Subcutaneous adipose tissue (tissue), 4 donors: ENCODE measurements around the gene ABCG1. TPM values are rescaled to one million over a fixed set of nuclear protein-coding genes. Genes with fewer than 3 reads are reported as not detected.

Experiments used
- total RNA-seq, 4 donors: library from RNA; depleted of rRNA; stranded (reverse); fragments of >200 nt; gene quantifications; one replicate each; pipeline ENCODE4 v1.1.0, GENCODE V29; 2016
- TF ChIP-seq, protein P1 (sequence below): fragments of 450-650 bp; IDR thresholded peaks from one replicate; pipeline ENCODE4 v1.5.1; 2016; ENCODE audit warnings: low read depth, mild to moderate bottlenecking, control low read depth, antibody characterized with exemption, moderate library complexity

ABCG1 gene
- total RNA-seq, 4 donors from 2014 or later, result 8.6 to 34.7 (median 15.8) TPM

DNA sequence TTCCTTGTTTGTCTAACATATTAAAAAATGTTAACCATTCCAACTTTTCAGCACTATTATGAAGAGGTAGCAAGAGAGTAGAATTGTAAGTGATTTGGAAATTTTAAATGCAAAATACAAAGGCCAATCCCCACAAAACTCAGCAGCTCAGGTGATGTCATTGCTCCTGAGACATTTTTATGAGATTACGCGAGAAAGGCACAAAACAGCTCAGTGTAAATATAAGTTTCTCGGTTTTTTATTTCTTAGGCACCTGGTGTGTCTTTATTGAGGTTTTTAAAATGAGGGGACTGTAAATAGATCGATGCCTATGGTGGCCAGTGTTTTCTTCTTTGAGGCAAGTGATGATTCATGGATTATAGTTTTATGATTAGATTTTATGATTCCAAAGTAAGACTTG lies 6.1 kb downstream of the ABCG1 start:
- TF ChIP-seq, protein P1, sequence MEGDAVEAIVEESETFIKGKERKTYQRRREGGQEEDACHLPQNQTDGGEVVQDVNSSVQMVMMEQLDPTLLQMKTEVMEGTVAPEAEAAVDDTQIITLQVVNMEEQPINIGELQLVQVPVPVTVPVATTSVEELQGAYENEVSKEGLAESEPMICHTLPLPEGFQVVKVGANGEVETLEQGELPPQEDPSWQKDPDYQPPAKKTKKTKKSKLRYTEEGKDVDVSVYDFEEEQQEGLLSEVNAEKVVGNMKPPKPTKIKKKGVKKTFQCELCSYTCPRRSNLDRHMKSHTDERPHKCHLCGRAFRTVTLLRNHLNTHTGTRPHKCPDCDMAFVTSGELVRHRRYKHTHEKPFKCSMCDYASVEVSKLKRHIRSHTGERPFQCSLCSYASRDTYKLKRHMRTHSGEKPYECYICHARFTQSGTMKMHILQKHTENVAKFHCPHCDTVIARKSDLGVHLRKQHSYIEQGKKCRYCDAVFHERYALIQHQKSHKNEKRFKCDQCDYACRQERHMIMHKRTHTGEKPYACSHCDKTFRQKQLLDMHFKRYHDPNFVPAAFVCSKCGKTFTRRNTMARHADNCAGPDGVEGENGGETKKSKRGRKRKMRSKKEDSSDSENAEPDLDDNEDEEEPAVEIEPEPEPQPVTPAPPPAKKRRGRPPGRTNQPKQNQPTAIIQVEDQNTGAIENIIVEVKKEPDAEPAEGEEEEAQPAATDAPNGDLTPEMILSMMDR, result no peak

- TF ChIP-seq, protein P1, result no peak
These were observed 6.7 kb downstream of the ABCG1 start for GRCh38 chr21:42225571-42226155.

DNA sequence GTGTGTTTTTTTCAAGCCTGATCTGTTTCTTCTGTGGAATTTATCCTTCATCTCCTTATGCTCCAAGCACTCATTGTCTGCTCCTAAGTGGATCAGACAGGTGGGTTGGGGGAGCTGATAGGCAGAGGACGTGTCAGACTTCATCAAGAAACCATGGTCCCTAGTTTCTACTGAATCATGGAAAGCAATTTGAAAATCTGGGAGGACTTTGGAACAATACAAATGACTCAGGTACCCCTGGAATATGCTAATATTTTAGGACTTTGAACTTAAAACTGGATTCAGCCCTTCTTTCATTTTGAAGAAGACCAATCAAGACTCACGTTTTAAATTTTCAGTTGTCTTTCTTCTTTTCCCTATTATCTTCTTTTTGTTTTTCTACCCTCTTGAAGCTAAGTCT lies 7.7 kb downstream of the ABCG1 start:
- TF ChIP-seq, protein P1, result no peak

DNA sequence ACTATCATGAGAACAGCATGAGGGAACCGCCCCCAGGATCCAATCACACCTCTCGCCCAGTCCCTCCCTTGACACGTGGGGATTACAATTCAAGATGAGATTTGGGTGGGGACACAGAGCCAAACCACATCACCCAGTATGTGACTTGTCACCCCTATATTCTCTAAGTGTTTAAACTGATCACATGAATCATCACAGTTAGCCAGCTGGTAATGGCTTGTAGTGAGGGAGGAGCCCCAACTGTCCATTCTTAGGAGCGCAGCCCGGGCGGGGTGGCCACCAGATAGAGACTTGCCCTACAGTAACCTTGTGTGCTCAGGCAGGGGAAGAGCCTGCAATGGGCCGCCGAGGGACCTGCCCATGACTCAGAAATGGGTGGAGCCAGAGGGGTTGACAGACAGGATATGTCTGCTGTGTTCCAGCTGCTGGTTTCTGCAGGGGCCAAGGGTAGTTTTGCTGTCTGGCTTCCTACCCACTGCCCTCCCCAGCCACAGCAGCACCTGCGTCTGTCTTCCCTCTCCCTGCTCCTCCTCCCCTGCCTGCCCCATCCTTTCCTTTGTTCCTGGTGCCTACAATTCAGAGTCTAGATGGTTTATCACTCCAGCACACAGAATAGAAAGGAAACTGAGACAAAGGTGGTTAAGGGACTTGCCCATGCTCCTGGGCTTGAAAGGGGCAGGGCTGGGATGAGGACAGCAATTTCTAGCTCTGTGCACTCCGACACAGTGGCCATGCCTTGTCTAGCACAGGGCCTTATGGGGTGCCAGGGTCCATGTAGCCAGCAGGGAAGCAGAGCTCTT lies 9.2 kb downstream of the ABCG1 start:
- TF ChIP-seq, protein P1, result no peak

DNA sequence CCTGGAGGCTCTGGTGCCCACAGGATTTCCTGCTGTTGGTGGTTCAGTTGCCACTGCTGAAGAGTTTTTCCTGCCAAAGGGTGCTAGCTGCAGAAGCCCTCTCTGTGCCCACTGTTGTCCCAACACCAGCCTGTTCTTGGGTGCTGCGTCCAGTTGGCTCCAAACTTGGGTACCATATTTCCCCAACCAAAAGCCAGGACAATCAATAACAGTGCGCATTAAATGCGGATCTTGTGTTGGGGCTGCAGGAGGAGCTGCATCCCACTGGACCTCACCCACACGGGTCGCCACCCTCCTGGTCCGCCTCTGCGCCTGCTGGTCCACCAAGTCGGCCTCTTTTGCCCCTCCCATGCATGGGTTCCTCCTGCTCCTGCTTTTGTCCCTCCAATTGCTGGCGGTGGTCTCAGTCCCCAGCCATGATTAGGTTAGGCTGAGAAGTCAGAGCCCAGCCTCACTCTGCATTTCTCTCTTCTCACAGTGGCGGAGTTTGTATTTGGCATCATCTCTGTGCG lies 9.8 kb downstream of the ABCG1 start:
- TF ChIP-seq, protein P1, result no peak

DNA sequence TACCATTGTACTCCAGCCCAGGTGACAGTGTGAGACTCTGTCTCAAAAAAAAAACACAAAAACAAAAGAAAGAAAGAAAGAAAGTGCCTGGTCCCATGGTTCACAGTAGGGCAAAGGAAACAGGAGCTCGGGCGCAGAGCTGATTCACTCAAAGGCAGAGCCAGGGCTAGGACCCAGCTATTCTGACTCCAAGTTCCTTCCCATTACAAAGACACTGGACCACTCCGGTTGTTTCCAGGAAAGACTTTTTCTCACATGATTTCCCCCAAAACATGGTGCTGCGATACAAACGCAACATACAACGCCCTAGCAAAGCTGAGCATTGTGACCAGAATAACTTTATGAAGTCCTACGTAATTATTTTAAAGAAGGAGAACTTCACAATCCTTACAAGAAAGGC lies 10.7 kb downstream of the ABCG1 start:
- TF ChIP-seq, protein P1, result no peak

DNA sequence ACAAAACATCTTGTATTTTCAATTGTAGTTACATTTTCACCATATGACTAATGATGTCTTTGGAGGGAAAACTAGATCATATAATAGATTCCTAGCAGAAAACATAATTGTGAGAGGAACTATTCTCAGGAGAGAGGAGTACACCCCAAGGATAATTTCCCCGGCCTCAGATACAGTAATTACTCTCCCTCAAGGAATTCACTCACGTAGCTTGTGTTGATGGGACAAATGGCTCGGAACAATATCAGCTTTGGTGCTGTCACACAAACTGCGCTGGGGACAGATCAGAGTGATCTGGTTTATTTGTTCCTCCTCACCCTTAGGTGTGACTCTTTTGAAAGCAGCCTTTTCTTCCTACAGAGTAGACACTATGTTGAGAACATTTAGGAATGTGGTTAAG lies 11.2 kb downstream of the ABCG1 start:
- TF ChIP-seq, protein P1, result no peak
